HepG2 (cell line): ENCODE data around the gene DDTL. TPM values are rescaled to one million over a fixed set of nuclear protein-coding genes. Genes with fewer than 3 reads are reported as not detected.
"Not testable (repeated sequence)": the region's sequence is repeated elsewhere in the genome, so short reads cannot be mapped to it uniquely, and the experiment has no call there.

Source experiments
- ATAC-seq: fragments of 200-7000 bp; cut with Tn5 transposase; 3 replicates; pipeline ENCODE4 v1.9.1; 2020; ENCODE audit warnings: mild to moderate bottlenecking, moderate library complexity
- BruUV-seq: library from RNA; stranded (reverse); fragments of 400-500 nt; replicated peaks from 2 replicates; lab custom pipeline; 2021; lab: Mats Ljungman, UMichigan
- CTCF ChIA-PET: fragments of 300-600 bp; formaldehyde crosslinking; extraction: SDS; loops from one replicate; lab custom pipeline; 2021; ENCODE audit warnings: low total read pairs, inconsistent platforms, low intra/inter-chr PET ratio; lab: Yijun Ruan, JAX
- POLR2A ChIA-PET: fragments of 350-600 bp; sonication (Branson Sonifier 250); formaldehyde crosslinking; loops from one replicate; lab custom pipeline; 2020; ENCODE audit warnings: antibody characterized with exemption, inconsistent platforms; lab: Yijun Ruan, JAX
- DNase-seq: peaks from one replicate; pipeline ENCODE4 v3.0.0-alpha.2; 2015; ENCODE audit warnings: low spot score
- FAIRE-seq: peaks from 3 replicates; lab custom pipeline; 2011; peaks lifted over from hg19 to GRCh38; lab: Jason Lieb, UNC
- H2AFZ ChIP-seq: one replicate; pipeline ENCODE4 v1.6.1; 2011; ENCODE audit warnings: low read length, inconsistent platforms
- H3K27ac ChIP-seq: fragments of 300-600 bp; 3 replicates; pipeline ENCODE4 v1.8.0; 2011; ENCODE audit warnings: mixed run types, mild to moderate bottlenecking, mixed read lengths, low read length, inconsistent platforms; ENCODE audit not compliant: insufficient read depth; ENCODE audit errors: extremely low read length
- H3K27me3 ChIP-seq, 2 experiments: fragments of 200-600 bp in 1 of 2; 2 replicates in 1 of 2; 3 replicates in 1 of 2; pipeline versions ENCODE4 v1.6.0 to v1.8.0; 2011; ENCODE audit warnings: low read length in 2 of 2, mild to moderate bottlenecking in 2 of 2, moderate library complexity in 2 of 2, inconsistent platforms in 1 of 2; ENCODE audit not compliant: insufficient read depth in 2 of 2, control insufficient read depth in 1 of 2
- H3K36me3 ChIP-seq, 2 experiments: fragments of 200-600 bp in 1 of 2; replicated peaks in 1 of 2; 2 replicates in 1 of 2; 3 replicates in 1 of 2; pipeline versions ENCODE4 v1.5.1 to v1.8.0; 2011; ENCODE audit warnings: low read length in 2 of 2, inconsistent platforms in 1 of 2; ENCODE audit not compliant: insufficient read depth in 2 of 2, control insufficient read depth in 1 of 2
- H3K4me1 ChIP-seq: 2 replicates; pipeline ENCODE4 v1.5.1; 2012; ENCODE audit warnings: low read length, inconsistent platforms; ENCODE audit not compliant: insufficient read depth
- H3K4me2 ChIP-seq: 2 replicates; pipeline ENCODE4 v1.6.0; 2011; ENCODE audit warnings: low read depth, low read length, inconsistent platforms
- H3K4me3 ChIP-seq, 3 experiments: fragments of 200-600 bp in 1 of 3; sonication (generic), shearing (Covaris generic) in 1 of 3; replicated peaks in 1 of 3; 2 replicates each; pipeline ENCODE4 v1.5.1; 2011 to 2016; ENCODE audit warnings: low read length in 3 of 3, inconsistent platforms in 2 of 3, low read depth in 2 of 3, mild to moderate bottlenecking in 2 of 3, control low read depth in 1 of 3, mixed read lengths in 1 of 3; ENCODE audit not compliant: insufficient read depth in 1 of 3
- H3K79me2 ChIP-seq: one replicate; pipeline ENCODE4 v1.6.1; 2011; ENCODE audit warnings: low read length, inconsistent platforms; ENCODE audit not compliant: insufficient read depth
- H3K9ac ChIP-seq: 2 replicates; pipeline ENCODE4 v1.6.0; 2011; ENCODE audit warnings: mild to moderate bottlenecking, low read depth, low read length, inconsistent platforms; ENCODE audit not compliant: insufficient read depth
- H3K9me3 ChIP-seq: 2 replicates; pipeline ENCODE4 v1.5.1; 2012; ENCODE audit warnings: mild to moderate bottlenecking, low read length
- H4K20me1 ChIP-seq: 2 replicates; pipeline ENCODE4 v1.6.0; 2011; ENCODE audit warnings: inconsistent platforms, mild to moderate bottlenecking, low read length, moderate library complexity; ENCODE audit not compliant: insufficient read depth
- BCL6 ChIP-seq: IDR thresholded peaks from 2 replicates; pipeline ENCODE4 v1.6.1; 2016; ENCODE audit warnings: missing genetic modification reagents, missing compliant biosample characterization
- CEBPG ChIP-seq: IDR thresholded peaks from 2 replicates; pipeline ENCODE4 v1.6.1; 2016
- EP300 ChIP-seq, 3 experiments: sonication (generic) in 1 of 3; formaldehyde crosslinking in 1 of 3; IDR thresholded peaks; 2 replicates each; pipeline versions ENCODE4 v1.5.1 to v1.6.1; 2011 to 2020; ENCODE audit warnings: low read depth in 2 of 3, low read length in 2 of 3, borderline replicate concordance in 1 of 3, improper control_type of control experiment in 1 of 3, mild to moderate bottlenecking in 1 of 3, missing genetic modification reagents in 1 of 3, moderate library complexity in 1 of 3
- FOSL2 ChIP-seq: sonication (generic); formaldehyde crosslinking; IDR thresholded peaks from 2 replicates; pipeline ENCODE4 v1.4.0; 2020; ENCODE audit warnings: missing genetic modification reagents
- HDAC2 ChIP-seq: sonication (generic); formaldehyde crosslinking; IDR thresholded peaks from 2 replicates; pipeline ENCODE4 v1.4.0; 2020; ENCODE audit warnings: missing genetic modification reagents
- HMG20A ChIP-seq: IDR thresholded peaks from 2 replicates; pipeline ENCODE4 v1.6.1; 2016; ENCODE audit warnings: borderline replicate concordance
- KLF11 ChIP-seq: IDR thresholded peaks from 2 replicates; pipeline ENCODE4 v1.6.1; 2016; ENCODE audit warnings: missing compliant biosample characterization
- MIER3 ChIP-seq: IDR thresholded peaks from 2 replicates; pipeline ENCODE4 v1.6.1; 2016; ENCODE audit warnings: missing compliant biosample characterization, borderline replicate concordance
- POGZ ChIP-seq: sonication (generic); formaldehyde crosslinking; IDR thresholded peaks from 2 replicates; pipeline ENCODE4 v1.4.0; 2020; ENCODE audit warnings: mild to moderate bottlenecking, missing genetic modification reagents
- SOX5 ChIP-seq: IDR thresholded peaks from 2 replicates; pipeline ENCODE4 v1.6.1; 2016; ENCODE audit warnings: borderline replicate concordance
- SOX6 ChIP-seq, 2 experiments: fragments of 450-650 bp in 1 of 2; sonication (generic) in 1 of 2; formaldehyde crosslinking in 1 of 2; IDR thresholded peaks; 2 replicates each; pipeline versions ENCODE4 v1.4.0 to v1.6.1; 2017 to 2020; ENCODE audit warnings: antibody characterized with exemption in 1 of 2, mild to moderate bottlenecking in 1 of 2, missing genetic modification reagents in 1 of 2
- YY1 ChIP-seq: IDR thresholded peaks from 2 replicates; pipeline ENCODE4 v1.6.1; 2011; ENCODE audit warnings: low read length, low read depth, moderate library complexity, mild to moderate bottlenecking; ENCODE audit not compliant: insufficient read depth, insufficient replicate concordance
- ZMYM2 ChIP-seq: sonication (generic); formaldehyde crosslinking; IDR thresholded peaks from 2 replicates; pipeline ENCODE4 v1.8.0; 2022; ENCODE audit warnings: mild to moderate bottlenecking, missing genetic modification reagents
- WGBS: methylation state at CpG from one replicate; pipeline ENCODE4 v1.1.6; 2017; ENCODE audit warnings: low lambda C conversion rate; 5-methylcytosine and 5-hydroxymethylcytosine counted together
- in situ Hi-C: cut with HindIII; loops from 2 replicates; pipeline ENCODE4 v1.10.0; 2017; ENCODE audit warnings: low pct_unique_long_range_greater_than_20kb; ENCODE audit not compliant: extremely low pct_ligation_motif_present
- intact Hi-C: fragments of 100-400 bp; cut with micrococcal nuclease; formaldehyde crosslinking; loops from one replicate; pipeline ENCODE4 v1.10.0; 2022; ENCODE audit not compliant: unreplicated experiment
- polyA plus RNA-seq, 8 experiments: library from polyadenylated mRNA; depleted of rRNA in 3 of 8; stranded (reverse) in 7 of 8; unstranded in 1 of 8; fragments of >200 nt; fragmentation: Illumina TruSeq in 4 of 8; extraction: Trizol in 4 of 8; gene quantifications; 2 replicates each; pipeline versions ENCODE4 v1.2.1 to v1.2.3, GENCODE V29; 2011 to 2016; ENCODE audit warnings: low read depth in 4 of 8, missing spikeins in 1 of 8, mixed read lengths in 1 of 8; ENCODE audit not compliant: insufficient read depth in 1 of 8
- total RNA-seq, 5 experiments: library from RNA; depleted of rRNA; stranded (reverse); fragments of >200 nt; fragmentation: Illumina TruSeq; extraction: Trizol; gene quantifications; 2 replicates each; pipeline ENCODE4 v1.2.3, GENCODE V29; 2016; ENCODE audit warnings: low read depth in 1 of 5
- TF ChIP-seq, protein P1 (sequence below): sonication (generic); formaldehyde crosslinking; IDR thresholded peaks from 2 replicates; pipeline ENCODE4 v1.4.0; 2020; ENCODE audit warnings: missing genetic modification reagents, mild to moderate bottlenecking, borderline replicate concordance

The DDTL gene
- total and polyA plus RNA-seq, 2 of the 13 experiments (the other 11 are each of a cell fraction or from before 2014, with no cell fraction given), result 0.31 TPM; not detected in 1

- H2AFZ ChIP-seq, result peak overlapping the region; percentile 27
- FAIRE-seq, result peak; percentile 26
- intact Hi-C loops, H3K27me3 ChIP-seq, CTCF ChIA-PET, H3K27ac ChIP-seq, DNase-seq, H3K4me3 ChIP-seq, H3K36me3 ChIP-seq, H3K9ac ChIP-seq, H3K79me2 ChIP-seq, POLR2A ChIA-PET, H4K20me1 ChIP-seq, ATAC-seq, H3K4me2 ChIP-seq, H3K9me3 ChIP-seq, BruUV-seq, H3K4me1 ChIP-seq, in situ Hi-C loops: not testable (repeated sequence)
- TF ChIP-seq YY1, result peak; percentile 19
- WGBS, result 9% methylated on average over 4 of the region's 4 CpGs
Measured at GRCh38 chr22:23993581-23994177, 27.0 kb downstream of the DDTL start.

DNA sequence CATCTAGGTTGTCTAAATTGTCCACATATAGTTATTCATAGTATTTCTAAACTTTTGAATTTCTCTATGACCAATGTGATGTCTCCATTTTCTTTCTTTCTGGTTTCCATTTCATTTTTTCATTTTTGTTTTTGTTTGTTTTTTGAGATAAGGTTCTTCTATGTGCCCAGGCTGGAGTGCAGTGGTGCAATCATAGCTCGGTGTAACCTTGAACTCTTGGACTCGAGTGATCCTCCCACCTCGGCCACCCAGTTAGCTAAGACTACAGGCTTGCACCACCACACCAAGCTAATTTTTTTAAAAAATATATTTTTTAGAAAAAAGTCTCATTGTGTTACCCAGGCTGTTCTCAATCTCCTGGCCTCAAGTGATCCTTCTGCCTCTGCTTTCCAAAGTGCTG, 30.4 kb downstream of the DDTL start:
- intact Hi-C loops, result no loop called here
- H3K36me3 ChIP-seq, result no peaks in the 10 kb centered on the region
- no peak overlapping the region for H3K4me3 ChIP-seq
- H3K27ac ChIP-seq, result no peak overlapping the region
- in situ Hi-C loops, result no loop called here
- FAIRE-seq, result no peak
- H3K27me3 ChIP-seq, result no peaks in the 10 kb centered on the region
- ChIA-PET CTCF (no interaction called here), POLR2A (interaction anchor here (1.0 to 1.1 kb wide), 3 partner anchors 12 to 103 kb away, joined by 4 to 5 read pairs (median 5); partner anchors contain the start of gene MIF)
- H3K4me1 ChIP-seq, result peaks cover 20% of the 10 kb centered on the region
- H2AFZ ChIP-seq, result no peak overlapping the region
- H3K4me2 ChIP-seq, result no peak overlapping the region
- BruUV-seq, result no TSS peak
- no peak overlapping the region for H3K9ac ChIP-seq
- no peak for ATAC-seq
- no peaks in the 10 kb centered on the region for H3K79me2 ChIP-seq
- no peaks in the 10 kb centered on the region for H3K9me3 ChIP-seq
- peak; percentile 64 for DNase-seq
- 2% methylated on average over 3 of the region's 3 CpGs for WGBS
- no peaks in the 10 kb centered on the region for H4K20me1 ChIP-seq
- TF ChIP-seq, protein P1, sequence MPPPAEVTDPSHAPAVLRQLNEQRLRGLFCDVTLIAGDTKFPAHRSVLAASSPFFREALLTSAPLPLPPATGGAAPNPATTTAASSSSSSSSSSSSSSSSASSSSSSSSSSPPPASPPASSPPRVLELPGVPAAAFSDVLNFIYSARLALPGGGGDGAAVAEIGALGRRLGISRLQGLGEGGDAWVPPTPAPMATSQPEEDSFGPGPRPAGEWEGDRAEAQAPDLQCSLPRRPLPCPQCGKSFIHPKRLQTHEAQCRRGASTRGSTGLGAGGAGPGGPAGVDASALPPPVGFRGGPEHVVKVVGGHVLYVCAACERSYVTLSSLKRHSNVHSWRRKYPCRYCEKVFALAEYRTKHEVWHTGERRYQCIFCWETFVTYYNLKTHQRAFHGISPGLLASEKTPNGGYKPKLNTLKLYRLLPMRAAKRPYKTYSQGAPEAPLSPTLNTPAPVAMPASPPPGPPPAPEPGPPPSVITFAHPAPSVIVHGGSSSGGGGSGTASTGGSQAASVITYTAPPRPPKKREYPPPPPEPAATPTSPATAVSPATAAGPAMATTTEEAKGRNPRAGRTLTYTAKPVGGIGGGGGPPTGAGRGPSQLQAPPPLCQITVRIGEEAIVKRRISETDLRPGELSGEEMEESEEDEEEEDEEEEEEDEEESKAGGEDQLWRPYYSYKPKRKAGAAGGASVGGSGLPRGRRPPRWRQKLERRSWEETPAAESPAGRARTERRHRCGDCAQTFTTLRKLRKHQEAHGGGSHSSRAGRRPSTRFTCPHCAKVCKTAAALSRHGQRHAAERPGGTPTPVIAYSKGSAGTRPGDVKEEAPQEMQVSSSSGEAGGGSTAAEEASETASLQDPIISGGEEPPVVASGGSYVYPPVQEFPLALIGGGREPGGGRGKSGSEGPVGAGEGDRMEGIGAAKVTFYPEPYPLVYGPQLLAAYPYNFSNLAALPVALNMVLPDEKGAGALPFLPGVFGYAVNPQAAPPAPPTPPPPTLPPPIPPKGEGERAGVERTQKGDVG (CRISPR knock-in tag), result no peak
- TF ChIP-seq CEBPG (CRISPR knock-in tag) (peak; percentile 83), FOSL2 (peak; percentile 31; the same call in 1 of the 2 replicates), SOX5 (CRISPR knock-in tag) (peak; percentile 43; the same call in 1 of the 2 replicates), ZMYM2 (CRISPR knock-in tag) (peak; percentile 52; the same call in 1 of the 2 replicates), POGZ (CRISPR knock-in tag) (peak; percentile 43; the same call in 1 of the 2 replicates), EP300 (IDR thresholded peaks at IDR 0.05; ENCODE audit: low read depth in 2 of 2, low read length in 2 of 2) (peak in 1 of 2 experiments; percentile 64; a peak in 2 of 4 replicates), EP300 (CRISPR knock-in tag; IDR thresholded peaks at IDR 0.05; ENCODE audit: borderline replicate concordance) (0 out of 2 replicates have a peak, but pooled peaks have one; percentile 21), MIER3 (CRISPR knock-in tag) (0 out of 2 replicates have a peak, but pooled peaks have one; percentile 32), HDAC2 (0 out of 2 replicates have a peak, but pooled peaks have one; percentile 26), HMG20A (CRISPR knock-in tag) (peak; percentile 52; the same call in 1 of the 2 replicates), KLF11 (CRISPR knock-in tag) (no peak), BCL6 (peak; percentile 55; the same call in 1 of the 2 replicates), SOX6 (IDR thresholded peaks at IDR 0.05) (no peak), SOX6 (CRISPR knock-in tag; IDR thresholded peaks at IDR 0.05) (peak; percentile 55)
